A549 (cell line): ENCODE measurements around the gene TRPM5. TPM values are rescaled to one million over a fixed set of nuclear protein-coding genes. Genes with fewer than 3 reads are reported as not detected.

Source experiments
- ATAC-seq, 2 experiments: fragments of 200-7000 bp in 1 of 2; fragments of >200 bp in 1 of 2; cut with Nextera tagmentation in 1 of 2; cut with Tn5 transposase in 1 of 2; 3 replicates each; pipeline versions ENCODE4 v1.8.0 to v1.9.1; 2018 to 2020; ENCODE audit warnings: mild to moderate bottlenecking in 1 of 2, moderate library complexity in 1 of 2
- CTCF ChIA-PET: fragments of 300-600 bp; sonication (Branson Sonifier 250); formaldehyde crosslinking; extraction: SDS; loops from one replicate; lab custom pipeline; 2021; ENCODE audit warnings: antibody characterized with exemption, inconsistent platforms; lab: Yijun Ruan, JAX
- POLR2A ChIA-PET: fragments of 350-600 bp; formaldehyde crosslinking; extraction: SDS; loops from one replicate; lab custom pipeline; 2021; ENCODE audit warnings: antibody characterized with exemption, inconsistent platforms; lab: Yijun Ruan, JAX
- DNase-seq, 2 experiments: peaks; one replicate each; pipeline versions ENCODE4 v3.0.0 to v3.0.0-alpha.2; 2011 to 2016; ENCODE audit warnings: low read depth in 1 of 2, low spot score in 1 of 2
- FAIRE-seq: peaks from 2 replicates; lab custom pipeline; 2011; peaks lifted over from hg19 to GRCh38; lab: Jason Lieb, UNC
- H3K27ac ChIP-seq, 2 experiments: fragments of >200 bp; sonication (Bioruptor Twin); formaldehyde crosslinking; 3 replicates each; pipeline ENCODE4 v1.5.1; 2016 to 2017
- H3K4me1 ChIP-seq: fragments of >200 bp; sonication (Bioruptor Twin); formaldehyde crosslinking; 3 replicates; pipeline ENCODE4 v1.6.1; 2016
- H3K4me2 ChIP-seq: fragments of >200 bp; sonication (Bioruptor Twin); formaldehyde crosslinking; 3 replicates; pipeline ENCODE4 v1.6.1; 2016
- H3K4me3 ChIP-seq: fragments of >200 bp; sonication (Bioruptor Twin); formaldehyde crosslinking; 3 replicates; pipeline ENCODE4 v1.5.1; 2016
- H3K9me3 ChIP-seq: fragments of >200 bp; sonication (Bioruptor Twin); formaldehyde crosslinking; 3 replicates; pipeline ENCODE4 v1.6.1; 2016
- BCL3 ChIP-seq: fragments of >200 bp; sonication (Bioruptor Twin); formaldehyde crosslinking; IDR thresholded peaks from 3 replicates; pipeline ENCODE4 v1.6.1; 2016
- BHLHE40 ChIP-seq: IDR thresholded peaks from 2 replicates; pipeline ENCODE4 v1.6.1; 2012; ENCODE audit warnings: low read depth, low read length, inconsistent platforms
- CBX8 ChIP-seq: fragments of 200-600 bp; sonication (generic); IDR thresholded peaks from 2 replicates; pipeline ENCODE4 v1.6.1; 2016
- EHF ChIP-seq: fragments of 250-450 bp; sonication (Bioruptor Pico); IDR thresholded peaks from 2 replicates; pipeline ENCODE4 v1.5.0; 2020; ENCODE audit warnings: mild to moderate bottlenecking
- ESRRA ChIP-seq: fragments of 150-350 bp; IDR thresholded peaks from 2 replicates; pipeline ENCODE4 v1.6.1; 2014; ENCODE audit warnings: mild to moderate bottlenecking, low read length, borderline replicate concordance
- FOSL2 ChIP-seq, 2 experiments: fragments of 450-650 bp in 1 of 2; fragments of >200 bp in 1 of 2; sonication (Bioruptor Twin) in 1 of 2; formaldehyde crosslinking; IDR thresholded peaks; 2 replicates each; pipeline versions ENCODE4 v1.5.0 to v1.6.1; 2016 to 2020; ENCODE audit warnings: mild to moderate bottlenecking in 1 of 2, moderate library complexity in 1 of 2
- GATA3 ChIP-seq: IDR thresholded peaks from 2 replicates; pipeline ENCODE4 v1.6.1; 2012; ENCODE audit warnings: borderline replicate concordance
- HDAC2 ChIP-seq: fragments of 200-600 bp; sonication (generic); IDR thresholded peaks from 2 replicates; pipeline ENCODE4 v1.6.1; 2016
- JUN ChIP-seq, 2 experiments: fragments of >200 bp; sonication (Bioruptor Twin); formaldehyde crosslinking; IDR thresholded peaks; 2 replicates in 1 of 2; 3 replicates in 1 of 2; pipeline ENCODE4 v1.6.1; 2016 to 2017
- KDM1A ChIP-seq: fragments of 200-600 bp; sonication (generic); IDR thresholded peaks from 2 replicates; pipeline ENCODE4 v1.6.1; 2016; ENCODE audit warnings: low read depth, mild to moderate bottlenecking
- KDM5A ChIP-seq: fragments of 200-600 bp; sonication (generic); IDR thresholded peaks from 2 replicates; pipeline ENCODE4 v1.6.1; 2016; ENCODE audit warnings: antibody characterized with exemption, mild to moderate bottlenecking
- MAFK ChIP-seq: fragments of 450-650 bp; IDR thresholded peaks from 2 replicates; pipeline ENCODE4 v1.6.1; 2014; ENCODE audit not compliant: partially characterized antibody
- MAZ ChIP-seq: fragments of 150-350 bp; IDR thresholded peaks from 2 replicates; pipeline ENCODE4 v1.6.1; 2014; ENCODE audit warnings: antibody characterized with exemption, low read depth, low read length, borderline replicate concordance
- MYC ChIP-seq: IDR thresholded peaks from 2 replicates; pipeline ENCODE4 v1.6.1; 2012; ENCODE audit warnings: mild to moderate bottlenecking, inconsistent platforms, low read length, improper control_type of control experiment, borderline replicate concordance
- NFE2L2 ChIP-seq: fragments of 150-350 bp; conservative IDR thresholded peaks from 2 replicates; pipeline ENCODE4 v1.6.1; 2014; ENCODE audit warnings: low read length
- RAD21 ChIP-seq, 2 experiments: fragments of >200 bp in 1 of 2; sonication (Bioruptor Twin) in 1 of 2; formaldehyde crosslinking in 1 of 2; IDR thresholded peaks in 1 of 2; conservative IDR thresholded peaks in 1 of 2; 2 replicates in 1 of 2; 3 replicates in 1 of 2; pipeline ENCODE4 v1.6.1; 2012 to 2018; ENCODE audit warnings: inconsistent platforms in 1 of 2
- RFX5 ChIP-seq: fragments of 450-650 bp; IDR thresholded peaks from 2 replicates; pipeline ENCODE4 v1.7.1; 2014; ENCODE audit warnings: antibody characterized with exemption, mild to moderate bottlenecking, moderate library complexity
- ZNF302 ChIP-seq: fragments of 250-450 bp; sonication (Bioruptor Pico); IDR thresholded peaks from 2 replicates; pipeline ENCODE4 v1.9.0; 2021; ENCODE audit warnings: inconsistent platforms, mild to moderate bottlenecking, moderate library complexity
- whole genome bisulfite sequencing: methylation state at CpG from one replicate; pipeline ENCODE4 v1.1.6; 2017; ENCODE audit errors: missing lambda C conversion rate; 5-methylcytosine and 5-hydroxymethylcytosine counted together
- polyA plus RNA-seq, 4 experiments: library from polyadenylated mRNA; depleted of rRNA in 3 of 4; stranded (reverse); fragments of >200 nt; fragmentation: RNase III in 1 of 4; extraction: RNeasy Plus Mini Kit Qiagen cat#74134 plus additional on column Dnase treatment in 1 of 4; gene quantifications; 2 replicates in 3 of 4; 3 replicates in 1 of 4; pipeline ENCODE4 v1.2.3, GENCODE V29; 2011 to 2017

Gene TRPM5
- polyA plus RNA-seq, 2 of the 4 experiments (the other 2 are of a cell fraction) = not detected

GRCh38 chr11:2422461-2423156 lies 21.7 kb downstream of the TRPM5 start:
- H3K4me2 ChIP-seq = no peak overlapping the region
- ChIA-PET CTCF (interaction anchor here (0.7 to 31.0 kb wide), 10 partner anchors 17 to 467 kb away, joined by 3 to 903 read pairs (median 94); partner anchors contain the start of genes C11orf21, TSPAN32 and TSSC4), POLR2A (no interaction called here)
- no peak for DNase-seq
- H3K9me3 ChIP-seq = no peaks in the 10 kb centered on the region
- H3K4me3 ChIP-seq = no peak overlapping the region
- no peaks in the 10 kb centered on the region for H3K4me1 ChIP-seq
- H3K27ac ChIP-seq = no peak overlapping the region
- WGBS = 26% methylated on average over 5 of the region's 14 CpGs
- TF ChIP-seq FOSL2 (IDR thresholded peaks at IDR 0.05) = no peak
- no peak for TF ChIP-seq FOSL2 (CRISPR knock-in tag; IDR thresholded peaks at IDR 0.05)
- TF ChIP-seq KDM1A = no peak
- no peak for TF ChIP-seq BHLHE40
- no peak for TF ChIP-seq ZNF302 (CRISPR knock-in tag)
- no peak for FAIRE-seq
- no peak for ATAC-seq

GRCh38 chr11:2421996-2422395 lies 22.3 kb downstream of the TRPM5 start:
- ATAC-seq = no peak
- TF ChIP-seq BCL3 (no peak), NFE2L2 (no peak), RFX5 (no peak)
- ChIA-PET POLR2A (no interaction called here), CTCF (interaction anchor here (1.1 to 31.0 kb wide), 13 partner anchors 15 to 467 kb away, joined by 4 to 903 read pairs (median 19); partner anchors contain the start of genes C11orf21, CD81, TSPAN32 and TSSC4)
- H3K9me3 ChIP-seq = no peaks in the 10 kb centered on the region
- no peaks in the 10 kb centered on the region for H3K4me1 ChIP-seq
- DNase-seq = no peak
- no peak overlapping the region for H3K4me3 ChIP-seq
- no peak overlapping the region for H3K4me2 ChIP-seq
- FAIRE-seq = no peak
- WGBS = no CpG with 5 or more reads among the region's 17 CpGs
- no peak overlapping the region for H3K27ac ChIP-seq

GRCh38 chr11:2421226-2421994 lies 22.9 kb downstream of the TRPM5 start:
- H3K4me3 ChIP-seq = no peak overlapping the region
- TF ChIP-seq RAD21 (conservative IDR thresholded peaks at IDR 0.05 in 1 of 2, IDR thresholded peaks at IDR 0.05 in 1 of 2) (no peak), RFX5 (no peak), HDAC2 (no peak), GATA3 (no peak), KDM5A (no peak), MAFK (no peak), MYC (no peak), BHLHE40 (no peak), CBX8 (no peak), EHF (CRISPR knock-in tag) (no peak), MAZ (no peak), ESRRA (no peak), JUN (IDR thresholded peaks at IDR 0.05) (no peak)
- H3K4me2 ChIP-seq = no peak overlapping the region; the same call in 2 of the 3 replicates
- ATAC-seq = peak; percentile 1 to 4; a peak in 1 of 6 replicates
- 73% methylated on average over 8 of the region's 19 CpGs for WGBS
- CTCF ChIA-PET = interaction anchor here (0.6 to 31.0 kb wide), 68 partner anchors 10 to 739 kb away, joined by 3 to 903 read pairs (median 4); partner anchors contain the start of genes C11orf21, CD81, TH and TSPAN32
- no peaks in the 10 kb centered on the region for H3K4me1 ChIP-seq
- no peaks in the 10 kb centered on the region for H3K9me3 ChIP-seq
- no peak overlapping the region for H3K27ac ChIP-seq
- DNase-seq = no peak
- FAIRE-seq = no peak
- POLR2A ChIA-PET = no interaction called here
